ENCODE data around the gene PDCD11.
A peak's percentile ranks its signal among the peaks of the same experiment; 100 is the strongest.

Gene PDCD11

DNA sequence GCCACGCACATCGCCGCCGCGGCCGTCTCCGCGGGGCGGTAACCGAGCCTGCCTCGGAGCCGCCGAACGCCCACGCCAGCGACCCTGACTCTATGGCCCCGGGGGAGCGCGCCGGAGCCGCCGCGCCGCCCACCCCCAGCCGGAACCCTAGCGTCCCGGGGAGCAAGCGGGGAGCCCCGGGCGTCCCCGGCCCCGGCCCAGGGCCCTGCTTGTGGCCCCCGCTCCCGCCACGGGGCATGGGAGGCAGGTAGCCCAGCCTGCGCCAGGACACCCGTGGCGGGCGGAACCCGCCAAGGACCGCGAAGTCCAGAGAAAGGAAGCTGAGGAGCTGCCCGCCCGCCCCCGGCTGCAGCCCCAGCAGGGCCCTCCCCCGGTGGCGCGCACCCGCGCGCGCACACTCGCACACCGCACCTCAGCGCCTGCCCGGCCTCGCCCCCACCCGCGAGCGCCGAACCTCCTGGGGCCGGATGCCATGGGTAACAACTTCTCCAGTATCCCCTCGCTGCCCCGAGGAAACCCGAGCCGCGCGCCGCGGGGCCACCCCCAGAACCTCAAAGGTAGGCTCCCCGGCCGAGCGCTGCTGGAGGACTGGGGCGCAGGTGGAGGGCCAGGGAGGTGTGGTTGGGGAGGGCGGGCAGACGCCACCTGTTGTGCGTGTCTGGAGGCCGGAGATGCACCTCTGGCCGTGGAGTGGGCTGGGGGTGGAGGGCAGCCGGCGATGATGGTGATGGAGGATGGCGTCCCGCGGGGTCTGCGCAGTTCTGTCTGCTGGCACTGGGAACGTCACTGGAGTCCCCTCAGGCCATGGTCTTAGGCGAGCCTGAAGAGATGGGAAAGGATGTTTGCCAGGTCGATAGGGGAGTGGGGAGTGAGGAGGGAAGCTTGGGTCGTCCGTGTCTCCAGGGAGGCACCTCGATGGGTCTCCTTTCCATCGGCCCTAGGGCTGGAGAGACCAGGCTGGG is 97.8 kb downstream of the PDCD11 start:
- H3K4me1 Mint-ChIP-seq = peaks cover 47% of the 10 kb centered on the region
- DNase-seq = peak; percentile 29 to 49
- peak; percentile 71 for ATAC-seq
- H3K4me3 Mint-ChIP-seq = peak overlapping the region; percentile 50 to 65
- no peak overlapping the region for H3K27ac Mint-ChIP-seq
- peaks cover 82% of the 10 kb centered on the region for H3K27me3 Mint-ChIP-seq
- H3K9me3 Mint-ChIP-seq = no peaks in the 10 kb centered on the region

DNA sequence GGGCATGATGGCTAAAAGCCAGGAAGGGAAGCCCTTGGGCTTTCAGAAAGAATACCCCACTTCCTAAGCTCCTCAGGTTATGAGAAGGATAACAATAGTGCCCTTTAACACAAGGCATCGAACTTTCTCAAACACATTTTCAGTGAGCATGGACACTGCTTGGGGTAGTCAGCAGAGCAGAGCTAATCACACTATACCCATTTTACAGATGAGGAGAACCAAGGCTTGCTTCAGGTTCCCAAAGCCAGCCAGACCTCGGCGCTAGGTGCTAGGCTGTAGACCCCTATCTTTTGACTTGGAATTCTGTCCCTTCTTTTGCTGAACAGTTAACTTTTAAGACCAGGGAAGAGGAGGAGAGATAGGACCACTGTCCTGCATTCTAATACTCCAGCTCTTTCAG is 98.9 kb downstream of the PDCD11 start:
- Mint-ChIP-seq H3K27me3 (peaks cover 86% of the 10 kb centered on the region), H3K9me3 (no peaks in the 10 kb centered on the region)

More for the DNA sequence above, 98.9 kb downstream of the PDCD11 start:
- peaks cover 38% of the 10 kb centered on the region for H3K4me1 Mint-ChIP-seq
- H3K27ac Mint-ChIP-seq = no peak overlapping the region
- no peak overlapping the region for H3K4me3 Mint-ChIP-seq
- no peak for DNase-seq
- ATAC-seq = no peak
